Nephron (organoid): Measurements from ENCODE around the gene KIAA0930.

Experiments used
- H3K27ac Mint-ChIP-seq, 3 experiments: 2 replicates each; pipeline ENCODE4 v1.8.0; 2020; ENCODE audit warnings: mixed read lengths in 3 of 3, mild to moderate bottlenecking in 2 of 3, moderate library complexity in 1 of 3
- H3K27me3 Mint-ChIP-seq: 2 replicates; pipeline ENCODE4 v1.8.0; 2021; ENCODE audit warnings: low read depth, mild to moderate bottlenecking, moderate library complexity, mixed read lengths
- H3K36me3 Mint-ChIP-seq: 2 replicates; pipeline ENCODE4 v1.8.0; 2020; ENCODE audit warnings: low read depth, mixed read lengths
- H3K4me1 Mint-ChIP-seq: 2 replicates; pipeline ENCODE4 v1.8.0; 2020; ENCODE audit warnings: mixed read lengths
- H3K4me3 Mint-ChIP-seq, 3 experiments: 2 replicates each; pipeline ENCODE4 v1.8.0; 2020; ENCODE audit warnings: mild to moderate bottlenecking in 3 of 3, mixed read lengths in 3 of 3, moderate library complexity in 2 of 3
- H3K9me3 Mint-ChIP-seq: 2 replicates; pipeline ENCODE4 v1.8.0; 2020; ENCODE audit warnings: mixed read lengths
- TF ChIP-seq, protein P1 (sequence below), 3 experiments: fragments of 200-600 bp; sonication (generic); IDR thresholded peaks; one replicate each; pipeline ENCODE4 v1.5.0; 2021; ENCODE audit warnings: antibody characterized with exemption in 3 of 3; ENCODE audit not compliant: unreplicated experiment in 3 of 3

Gene KIAA0930

DNA sequence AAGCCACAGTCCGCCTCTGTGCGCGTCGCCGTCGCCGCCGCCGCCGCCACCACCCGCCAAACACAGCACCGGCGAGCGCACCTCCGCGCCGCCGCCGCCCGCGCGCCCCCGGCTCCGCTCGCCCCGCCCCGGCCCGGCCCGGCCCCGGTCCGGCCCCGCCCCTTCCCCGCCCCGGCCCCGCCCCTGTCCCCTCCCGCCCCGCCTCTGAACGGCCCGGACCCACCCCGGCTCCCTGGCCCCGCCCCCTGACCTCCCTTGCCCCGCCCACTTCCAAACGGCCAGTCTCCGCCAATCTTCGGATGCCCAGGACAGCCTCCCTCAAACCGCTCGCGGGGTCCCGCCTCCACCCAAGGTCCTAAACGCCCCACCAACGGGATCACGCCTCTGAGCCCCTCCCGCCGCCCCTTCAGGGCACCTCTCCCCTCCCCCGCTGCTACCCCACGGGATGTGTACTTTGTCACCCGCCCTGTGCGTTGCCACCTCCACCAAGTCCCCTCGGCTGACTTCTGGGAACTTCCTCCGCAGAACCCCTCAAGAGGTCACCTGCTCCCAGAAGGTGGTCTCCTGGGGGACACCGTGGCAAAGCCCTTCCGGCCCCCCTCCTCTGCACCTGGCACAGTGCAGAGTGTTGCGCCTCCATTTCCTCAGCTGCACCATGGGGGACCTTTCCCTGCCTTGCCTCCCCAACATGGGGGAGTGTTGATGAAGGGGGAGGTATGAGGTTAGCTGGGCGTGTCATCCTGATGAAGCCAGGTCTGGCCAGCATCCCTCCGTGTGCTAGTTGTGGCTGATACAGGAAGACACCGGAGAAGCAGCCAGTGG, at the start of gene KIAA0930:
Gene KIAA0930 (minus strand): TSS at position 85 of the 822 bp plus-strand sequence. CDS start 191 bp downstream, outside the sequence.
- H3K27me3 Mint-ChIP-seq, result peaks cover 14% of the 10 kb centered on the region
- TF ChIP-seq, protein P1, sequence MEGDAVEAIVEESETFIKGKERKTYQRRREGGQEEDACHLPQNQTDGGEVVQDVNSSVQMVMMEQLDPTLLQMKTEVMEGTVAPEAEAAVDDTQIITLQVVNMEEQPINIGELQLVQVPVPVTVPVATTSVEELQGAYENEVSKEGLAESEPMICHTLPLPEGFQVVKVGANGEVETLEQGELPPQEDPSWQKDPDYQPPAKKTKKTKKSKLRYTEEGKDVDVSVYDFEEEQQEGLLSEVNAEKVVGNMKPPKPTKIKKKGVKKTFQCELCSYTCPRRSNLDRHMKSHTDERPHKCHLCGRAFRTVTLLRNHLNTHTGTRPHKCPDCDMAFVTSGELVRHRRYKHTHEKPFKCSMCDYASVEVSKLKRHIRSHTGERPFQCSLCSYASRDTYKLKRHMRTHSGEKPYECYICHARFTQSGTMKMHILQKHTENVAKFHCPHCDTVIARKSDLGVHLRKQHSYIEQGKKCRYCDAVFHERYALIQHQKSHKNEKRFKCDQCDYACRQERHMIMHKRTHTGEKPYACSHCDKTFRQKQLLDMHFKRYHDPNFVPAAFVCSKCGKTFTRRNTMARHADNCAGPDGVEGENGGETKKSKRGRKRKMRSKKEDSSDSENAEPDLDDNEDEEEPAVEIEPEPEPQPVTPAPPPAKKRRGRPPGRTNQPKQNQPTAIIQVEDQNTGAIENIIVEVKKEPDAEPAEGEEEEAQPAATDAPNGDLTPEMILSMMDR (IDR thresholded peaks at IDR 0.05; ENCODE audit: unreplicated experiment in 3 of 3), result no peak
- H3K27ac Mint-ChIP-seq, result peak within 1 kb of the TSS in 2 of 3 experiments; percentile 35 to 39
- peaks cover 22% of the 10 kb centered on the region for H3K4me1 Mint-ChIP-seq
- peaks cover 5% of the 10 kb centered on the region for H3K36me3 Mint-ChIP-seq
- H3K4me3 Mint-ChIP-seq, result peak within 1 kb of the TSS; percentile 90 to 92 (median 91)
- H3K9me3 Mint-ChIP-seq, result no peaks in the 10 kb centered on the region

GRCh38 chr22:45286854-45287551, 46.3 kb upstream of the KIAA0930 start:
- H3K9me3 Mint-ChIP-seq, result no peaks in the 10 kb centered on the region
- TF ChIP-seq, protein P1 (IDR thresholded peaks at IDR 0.05; ENCODE audit: unreplicated experiment in 3 of 3), result no peak
- peaks cover 49% of the 10 kb centered on the region for H3K27me3 Mint-ChIP-seq
- no peaks in the 10 kb centered on the region for H3K36me3 Mint-ChIP-seq
- H3K4me3 Mint-ChIP-seq, result no peak overlapping the region
- H3K27ac Mint-ChIP-seq, result no peak overlapping the region
- H3K4me1 Mint-ChIP-seq, result no peaks in the 10 kb centered on the region

DNA sequence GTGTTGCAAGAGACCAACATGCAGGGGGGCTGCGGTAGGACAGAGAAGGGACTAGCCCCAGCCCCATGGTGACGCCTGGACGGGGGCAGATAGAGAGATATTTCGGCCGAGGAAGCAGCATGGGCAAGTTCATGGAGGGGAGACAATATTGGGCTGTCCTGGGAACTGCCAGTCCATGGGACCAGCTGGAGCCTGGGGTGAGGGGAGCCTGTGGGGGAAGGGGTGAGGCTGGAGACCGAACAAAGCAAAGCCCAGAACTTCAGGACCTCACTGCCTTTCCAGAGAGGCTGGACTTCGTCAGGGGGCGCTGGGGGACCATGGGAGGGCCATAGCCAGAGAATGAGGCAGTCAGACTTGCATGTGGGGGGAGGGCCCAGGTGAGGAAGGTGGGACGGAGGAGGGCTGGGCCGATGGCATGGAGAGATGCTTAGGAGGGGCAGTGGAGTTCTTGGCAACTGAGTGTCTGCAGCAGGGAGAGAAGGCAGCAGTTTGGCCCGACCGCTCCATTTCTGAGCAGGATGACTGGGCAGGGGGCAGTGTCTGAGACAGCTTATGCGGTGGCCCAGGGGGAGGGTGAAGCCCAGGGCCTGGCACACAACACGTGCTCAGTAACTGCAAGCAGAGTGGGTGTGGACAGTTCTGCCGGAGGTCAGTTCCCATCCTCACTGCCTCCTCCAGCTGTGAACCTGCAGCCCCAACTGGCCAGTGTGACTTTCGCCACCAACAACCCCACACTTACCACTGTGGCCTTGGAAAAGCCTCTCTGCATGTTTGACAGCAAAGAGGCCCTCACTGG, 44.8 kb upstream of the KIAA0930 start:
- peaks cover 58% of the 10 kb centered on the region for H3K27me3 Mint-ChIP-seq
- no peaks in the 10 kb centered on the region for H3K4me1 Mint-ChIP-seq
- H3K9me3 Mint-ChIP-seq, result no peaks in the 10 kb centered on the region
- H3K27ac Mint-ChIP-seq, result no peak overlapping the region
- peak overlapping the region; percentile 12 to 42 (median 16) for H3K4me3 Mint-ChIP-seq
- no peaks in the 10 kb centered on the region for H3K36me3 Mint-ChIP-seq
- TF ChIP-seq, protein P1 (IDR thresholded peaks at IDR 0.05; ENCODE audit: unreplicated experiment in 3 of 3), result no peak

GRCh38 chr22:45284705-45285262, 44.1 kb upstream of the KIAA0930 start, which contains the start of gene UPK3A:
Gene UPK3A (plus strand): TSS chr22:45284949. CDS start chr22:45285014, 65 bp downstream.
- TF ChIP-seq, protein P1 (IDR thresholded peaks at IDR 0.05; ENCODE audit: unreplicated experiment in 3 of 3), result no peak
- Mint-ChIP-seq H3K9me3 (no peaks in the 10 kb centered on the region), H3K36me3 (no peaks in the 10 kb centered on the region), H3K27ac (no peak within 1 kb of the TSS), H3K4me1 (peaks cover 3% of the 10 kb centered on the region), H3K4me3 (peak within 1 kb of the TSS; percentile 16 to 42 (median 19)), H3K27me3 (peaks cover 58% of the 10 kb centered on the region)

GRCh38 chr22:45281010-45281409, 40.3 kb upstream of the KIAA0930 start:
- H3K36me3 Mint-ChIP-seq, result no peaks in the 10 kb centered on the region
- H3K4me3 Mint-ChIP-seq, result no peak overlapping the region
- peaks cover 62% of the 10 kb centered on the region for H3K27me3 Mint-ChIP-seq
- H3K9me3 Mint-ChIP-seq, result no peaks in the 10 kb centered on the region
- TF ChIP-seq, protein P1 (IDR thresholded peaks at IDR 0.05; ENCODE audit: unreplicated experiment in 3 of 3), result no peak
- peaks cover 5% of the 10 kb centered on the region for H3K4me1 Mint-ChIP-seq
- H3K27ac Mint-ChIP-seq, result no peak overlapping the region
